Measurements from ENCODE around the gene POLR3K. TPM values are rescaled to one million over a fixed set of nuclear protein-coding genes. Genes with fewer than 3 reads are reported as not detected.

POLR3K gene
- total RNA-seq, 1 experiment from 2014 or later = 40.1 TPM

- 0 out of 2 replicates have a peak, but pooled peaks have one; percentile 24 for TF ChIP-seq PRDM15 (CRISPR knock-in tag; IDR thresholded peaks at IDR 0.05)
- no peak for TF ChIP-seq TEAD4 (CRISPR knock-in tag; IDR thresholded peaks at IDR 0.05)
- peak; percentile 78; the same call in 1 of the 2 replicates for TF ChIP-seq ZNF281 (CRISPR knock-in tag; IDR thresholded peaks at IDR 0.05)
- 0 out of 2 replicates have a peak, but pooled peaks have one; percentile 31 for TF ChIP-seq TP53 (CRISPR knock-in tag; IDR thresholded peaks at IDR 0.05)
- TF ChIP-seq ARID4B (CRISPR knock-in tag; IDR thresholded peaks at IDR 0.05; ENCODE audit: borderline replicate concordance) = no peak
- no peak for TF ChIP-seq SOX15 (CRISPR knock-in tag; IDR thresholded peaks at IDR 0.05)
- TF ChIP-seq NR3C1 (CRISPR knock-in tag; conservative IDR thresholded peaks at IDR 0.05; ENCODE audit: low read depth) = 0 out of 2 replicates have a peak, but pooled peaks have one; percentile 75
- TF ChIP-seq PREB (CRISPR knock-in tag; IDR thresholded peaks at IDR 0.05; ENCODE audit: borderline replicate concordance) = peak; percentile 86; the same call in 1 of the 2 replicates
- TF ChIP-seq HMGA2 (CRISPR knock-in tag; IDR thresholded peaks at IDR 0.05) = no peak
- TF ChIP-seq ERG (CRISPR knock-in tag; IDR thresholded peaks at IDR 0.05) = no peak
Measured at GRCh38 chr16:53346-54236, at the start of gene POLR3K, which contains the start of gene SNRNP25 (continued).
